ENCODE results near the gene ETS2. TPM values are rescaled to one million over a fixed set of nuclear protein-coding genes. Genes with fewer than 3 reads are reported as not detected.

The ETS2 gene
- polyA plus RNA-seq, 3 donors = 54.2 to 150 (median 59.5) TPM

GRCh38 chr21:38806942-38807284 lies 1.2 kb downstream of the ETS2 start:
- H3K4me3 Mint-ChIP-seq = peak overlapping the region; percentile 89 to 95
- H3K9me3 Mint-ChIP-seq = no peaks in the 10 kb centered on the region
- Histone ChIP-seq H3K9me3 (replicated peaks in 1 of 2; ENCODE audit: control insufficient read depth in 1 of 2, insufficient read depth in 1 of 2, low read length in 2 of 2) (no peaks in the 10 kb centered on the region), H3K27ac (ENCODE audit: low read depth in 1 of 2, low read length in 2 of 2) (peak overlapping the region; percentile 89 to 90), H3K79me2 (ENCODE audit: insufficient read depth, low read length) (peaks cover 57% of the 10 kb centered on the region), H2AFZ (ENCODE audit: insufficient read depth, low read depth, low read length, poor library complexity, severe bottlenecking) (no peak overlapping the region), H3K4me1 (ENCODE audit: control insufficient read depth in 1 of 2, insufficient read depth in 2 of 2, low read length in 2 of 2) (peaks cover 59 to 62% of the 10 kb centered on the region in 2 donors), H3K36me3 (replicated peaks in 1 of 2; ENCODE audit: control insufficient read depth in 1 of 2, insufficient read depth in 2 of 2, low read length in 2 of 2) (peaks cover 11 to 15% of the 10 kb centered on the region in 2 donors), H3K9ac (ENCODE audit: insufficient read depth, low read length, poor library complexity, severe bottlenecking) (peak overlapping the region; percentile 98), H3K27me3 (ENCODE audit: control insufficient read depth in 2 of 2, insufficient read depth in 2 of 2, low read length in 2 of 2) (no peaks in the 10 kb centered on the region), H3K4me3 (replicated peaks in 1 of 3; ENCODE audit: low read depth in 2 of 3, low read length in 3 of 3) (peak overlapping the region; percentile 65 to 95 (median 85)), H3K4me2 (replicated peaks; ENCODE audit: extremely low read depth, low read length, poor library complexity, severe bottlenecking) (peak overlapping the region; percentile 83), H4K20me1 (ENCODE audit: insufficient read depth, low read length) (peaks cover 53% of the 10 kb centered on the region)
- DNase-seq = peak in 2 of 3 donors; percentile 42 to 47
- peak overlapping the region; percentile 86 to 95 (median 94) for H3K27ac Mint-ChIP-seq
- peaks cover 30 to 38% of the 10 kb centered on the region in 2 donors for H3K36me3 Mint-ChIP-seq
- peaks cover 1 to 2% (median 2%) of the 10 kb centered on the region in 3 donors for H3K27me3 Mint-ChIP-seq (ENCODE audit: low read depth in 3 of 3)
- 0% methylated on average over 1 of the region's 9 CpGs for WGBS (ENCODE audit: insufficient coverage)
- intact Hi-C loops (cut with micrococcal nuclease) = loop anchor here in 1 of 2 donors (5.0 kb wide), 3 partner anchors 55 to 290 kb away; no protein-coding TSS in a partner anchor
- H3K4me1 Mint-ChIP-seq = peaks cover 51% of the 10 kb centered on the region
- no peak for TF ChIP-seq CTCF (IDR thresholded peaks at IDR 0.05)

- peak overlapping the region; percentile 83 to 95 (median 94) for H3K27ac Mint-ChIP-seq
- Histone ChIP-seq H3K4me3 (replicated peaks in 1 of 3; ENCODE audit: low read depth in 2 of 3, low read length in 3 of 3) (peak overlapping the region; percentile 65 to 95 (median 85)), H3K36me3 (replicated peaks in 1 of 2; ENCODE audit: control insufficient read depth in 1 of 2, insufficient read depth in 2 of 2, low read length in 2 of 2) (peaks cover 16 to 20% of the 10 kb centered on the region in 2 donors), H3K27ac (ENCODE audit: low read depth in 1 of 2, low read length in 2 of 2) (peak overlapping the region in 1 of 2 donors; percentile 89), H3K9ac (ENCODE audit: insufficient read depth, low read length, poor library complexity, severe bottlenecking) (peak overlapping the region; percentile 98), H3K27me3 (ENCODE audit: control insufficient read depth in 2 of 2, insufficient read depth in 2 of 2, low read length in 2 of 2) (no peaks in the 10 kb centered on the region), H3K79me2 (ENCODE audit: insufficient read depth, low read length) (peaks cover 63% of the 10 kb centered on the region), H3K4me1 (ENCODE audit: control insufficient read depth in 1 of 2, insufficient read depth in 2 of 2, low read length in 2 of 2) (peaks cover 59 to 63% of the 10 kb centered on the region in 2 donors), H4K20me1 (ENCODE audit: insufficient read depth, low read length) (peaks cover 58% of the 10 kb centered on the region), H3K9me3 (replicated peaks in 1 of 2; ENCODE audit: control insufficient read depth in 1 of 2, insufficient read depth in 1 of 2, low read length in 2 of 2) (no peaks in the 10 kb centered on the region), H3K4me2 (replicated peaks; ENCODE audit: extremely low read depth, low read length, poor library complexity, severe bottlenecking) (peak overlapping the region; percentile 83), H2AFZ (ENCODE audit: insufficient read depth, low read depth, low read length, poor library complexity, severe bottlenecking) (no peak overlapping the region)
- peaks cover under 1 to 2% (median 2%) of the 10 kb centered on the region in 3 donors for H3K27me3 Mint-ChIP-seq (ENCODE audit: low read depth in 3 of 3)
- DNase-seq = no peak
- TF ChIP-seq CTCF (IDR thresholded peaks at IDR 0.05) = no peak
- H3K4me3 Mint-ChIP-seq = peak overlapping the region; percentile 89 to 95
- H3K9me3 Mint-ChIP-seq = no peaks in the 10 kb centered on the region
- H3K36me3 Mint-ChIP-seq = peaks cover 33 to 43% of the 10 kb centered on the region in 2 donors
- intact Hi-C loops (cut with micrococcal nuclease) = loop anchor here in 1 of 2 donors (5.0 kb wide), 3 partner anchors 55 to 290 kb away; no protein-coding TSS in a partner anchor
- no CpG with 5 or more reads among the region's 2 CpGs for WGBS (ENCODE audit: insufficient coverage)
- peaks cover 51% of the 10 kb centered on the region for H3K4me1 Mint-ChIP-seq
These were observed 1.7 kb downstream of the ETS2 start for GRCh38 chr21:38807441-38807871.
